Fibroblast of lung (primary cell): ENCODE results near the gene ADAP1.

Source experiments
- EZH2 ChIP-seq: IDR thresholded peaks from 2 replicates; pipeline ENCODE4 v1.5.1; 2012; ENCODE audit warnings: low read length, control low read depth, mild to moderate bottlenecking; ENCODE audit errors: missing control alignments
- TF ChIP-seq, protein P1 (sequence below), 2 donors: IDR thresholded peaks in 1 of 2; conservative IDR thresholded peaks in 1 of 2; 1 replicate in 1 of 2; 2 replicates in 1 of 2; pipeline ENCODE4 v1.5.1; 2011 to 2012; ENCODE audit warnings: low read length in 2 of 2, control low read depth in 1 of 2, inconsistent platforms in 1 of 2, low read depth in 1 of 2, mild to moderate bottlenecking in 1 of 2

DNA sequence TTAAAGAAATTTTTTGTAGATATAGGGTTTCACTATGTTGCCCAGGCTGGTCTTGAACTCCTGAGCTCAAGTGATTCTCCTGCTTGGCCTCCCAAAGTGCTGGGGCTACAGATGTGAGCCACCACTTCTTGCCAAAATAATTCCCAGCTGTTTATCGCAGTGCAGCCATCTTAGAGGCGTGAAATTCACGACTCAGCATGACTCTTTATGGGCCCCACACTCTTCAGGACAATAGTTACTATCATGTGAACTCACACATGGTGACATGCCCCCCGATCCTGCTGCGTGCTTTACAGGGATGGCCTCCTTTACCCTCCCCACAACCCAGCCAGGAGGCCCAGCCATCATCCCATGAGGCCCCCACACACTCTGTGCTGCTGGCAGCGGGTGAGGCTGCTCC, 16.3 kb upstream of the ADAP1 start:
- TF ChIP-seq, protein P1, sequence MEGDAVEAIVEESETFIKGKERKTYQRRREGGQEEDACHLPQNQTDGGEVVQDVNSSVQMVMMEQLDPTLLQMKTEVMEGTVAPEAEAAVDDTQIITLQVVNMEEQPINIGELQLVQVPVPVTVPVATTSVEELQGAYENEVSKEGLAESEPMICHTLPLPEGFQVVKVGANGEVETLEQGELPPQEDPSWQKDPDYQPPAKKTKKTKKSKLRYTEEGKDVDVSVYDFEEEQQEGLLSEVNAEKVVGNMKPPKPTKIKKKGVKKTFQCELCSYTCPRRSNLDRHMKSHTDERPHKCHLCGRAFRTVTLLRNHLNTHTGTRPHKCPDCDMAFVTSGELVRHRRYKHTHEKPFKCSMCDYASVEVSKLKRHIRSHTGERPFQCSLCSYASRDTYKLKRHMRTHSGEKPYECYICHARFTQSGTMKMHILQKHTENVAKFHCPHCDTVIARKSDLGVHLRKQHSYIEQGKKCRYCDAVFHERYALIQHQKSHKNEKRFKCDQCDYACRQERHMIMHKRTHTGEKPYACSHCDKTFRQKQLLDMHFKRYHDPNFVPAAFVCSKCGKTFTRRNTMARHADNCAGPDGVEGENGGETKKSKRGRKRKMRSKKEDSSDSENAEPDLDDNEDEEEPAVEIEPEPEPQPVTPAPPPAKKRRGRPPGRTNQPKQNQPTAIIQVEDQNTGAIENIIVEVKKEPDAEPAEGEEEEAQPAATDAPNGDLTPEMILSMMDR (conservative IDR thresholded peaks at IDR 0.05 in 1 of 2, IDR thresholded peaks at IDR 0.05 in 1 of 2; ENCODE audit: low read depth in 1 of 2, low read length in 2 of 2): no peak
- no peak for TF ChIP-seq EZH2
